Coronary artery (tissue), 2 donors: ENCODE measurements around the gene SLC35E3.

ENCODE experiments used
- DNase-seq: peaks from one replicate; pipeline ENCODE4 v3.0.0-alpha.2; 2017; ENCODE audit warnings: low spot score
- H3K27ac ChIP-seq, 2 donors: fragments of 200-600 bp; sonication (generic); one replicate each; pipeline ENCODE4 v1.5.1; 2016 to 2019
- H3K4me3 ChIP-seq: fragments of 200-600 bp; sonication (generic); 2 replicates; pipeline ENCODE4 v1.5.1; 2016; ENCODE audit warnings: mild to moderate bottlenecking, moderate library complexity
- CTCF ChIP-seq: fragments of 200-600 bp; sonication (generic); IDR thresholded peaks from one replicate; pipeline ENCODE4 v1.5.1; 2019; ENCODE audit warnings: antibody characterized with exemption

The SLC35E3 gene

DNA sequence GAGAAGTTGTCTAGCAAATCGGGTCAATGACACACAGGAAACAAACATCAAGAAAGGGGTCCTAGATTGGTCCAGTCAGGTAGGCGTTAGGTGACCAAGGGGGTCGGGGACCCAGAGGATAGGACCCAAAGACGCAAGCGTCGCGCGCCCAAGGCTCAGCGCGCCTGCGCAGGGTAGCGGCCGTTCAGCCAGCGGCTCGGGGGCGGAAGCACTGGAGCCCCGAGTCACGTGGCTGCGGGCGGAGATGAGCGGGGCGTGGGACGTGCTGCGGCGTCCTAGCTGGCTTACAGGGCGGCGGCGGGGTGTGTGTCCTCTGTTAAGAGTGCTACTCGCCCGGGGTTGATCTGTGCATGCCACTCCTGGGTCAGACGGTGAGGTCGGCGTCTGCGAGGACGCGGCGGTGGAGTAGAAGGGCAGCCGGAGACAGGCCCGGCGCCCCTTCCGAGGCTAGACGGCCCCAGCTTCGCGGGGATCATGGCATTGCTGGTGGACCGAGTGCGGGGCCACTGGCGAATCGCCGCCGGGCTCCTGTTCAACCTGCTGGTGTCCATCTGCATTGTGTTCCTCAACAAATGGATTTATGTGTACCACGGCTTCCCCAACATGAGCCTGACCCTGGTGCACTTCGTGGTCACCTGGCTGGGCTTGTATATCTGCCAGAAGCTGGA lies at the start of gene SLC35E3:
Gene SLC35E3, plus strand, starts transcription at position 273 of the 668 bp plus-strand sequence. Its CDS starts 202 bp downstream, at position 475.
- no peak for TF ChIP-seq CTCF
- Histone ChIP-seq H3K27ac (peak within 1 kb of the TSS; percentile 55 to 85), H3K4me3 (peak within 1 kb of the TSS; percentile 85)
- DNase-seq: peak; percentile 92

- H3K27ac ChIP-seq: no peak overlapping the region
- no peak overlapping the region for H3K4me3 ChIP-seq
- no peak for DNase-seq
- no peak for TF ChIP-seq CTCF
Measured at GRCh38 chr12:68699486-68699885, 46.5 kb upstream of the SLC35E3 start.

DNA sequence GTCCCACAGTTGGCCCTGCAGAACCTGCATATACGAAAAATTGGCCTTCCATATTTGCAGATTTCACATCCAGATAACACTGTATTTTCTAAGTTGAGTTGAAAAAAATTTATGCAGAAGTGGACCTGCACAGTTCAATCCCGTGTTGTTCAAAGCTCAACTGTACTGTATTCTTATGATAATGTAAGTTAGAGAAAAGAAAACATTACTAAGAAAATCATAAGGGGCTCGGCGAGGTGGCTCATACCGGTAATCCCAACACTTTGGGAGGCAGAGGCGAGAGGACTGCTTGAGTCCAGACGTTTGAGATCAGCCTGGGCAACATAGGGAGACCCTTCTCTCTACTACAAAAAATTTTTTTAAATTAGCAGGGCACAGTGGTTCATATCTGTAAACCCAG lies 18.2 kb upstream of the SLC35E3 start:
- no peak for DNase-seq
- TF ChIP-seq CTCF: no peak
- Histone ChIP-seq H3K4me3 (no peak overlapping the region), H3K27ac (no peak overlapping the region)

DNA sequence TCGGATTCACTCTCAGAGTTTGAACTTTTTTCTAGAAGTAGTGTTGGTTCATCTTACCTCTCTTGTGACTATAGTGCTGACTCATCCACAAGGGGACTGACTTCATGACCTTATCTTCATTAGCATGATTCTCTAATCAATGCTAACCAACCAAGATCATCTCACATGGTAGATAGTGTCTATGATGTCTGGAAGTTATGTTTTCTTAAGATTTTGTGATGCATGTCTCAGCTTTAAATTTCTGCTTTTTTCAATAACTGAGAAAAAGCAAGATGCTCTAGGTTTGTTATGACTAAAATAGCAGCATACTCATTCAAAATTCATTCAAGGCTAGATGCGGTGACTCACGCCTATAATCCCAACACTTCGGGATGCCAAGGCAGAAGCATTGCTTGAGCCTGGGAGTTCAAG lies 12.3 kb upstream of the SLC35E3 start:
- Histone ChIP-seq H3K4me3 (no peak overlapping the region), H3K27ac (no peak overlapping the region)
- no peak for DNase-seq
- no peak for TF ChIP-seq CTCF

DNA sequence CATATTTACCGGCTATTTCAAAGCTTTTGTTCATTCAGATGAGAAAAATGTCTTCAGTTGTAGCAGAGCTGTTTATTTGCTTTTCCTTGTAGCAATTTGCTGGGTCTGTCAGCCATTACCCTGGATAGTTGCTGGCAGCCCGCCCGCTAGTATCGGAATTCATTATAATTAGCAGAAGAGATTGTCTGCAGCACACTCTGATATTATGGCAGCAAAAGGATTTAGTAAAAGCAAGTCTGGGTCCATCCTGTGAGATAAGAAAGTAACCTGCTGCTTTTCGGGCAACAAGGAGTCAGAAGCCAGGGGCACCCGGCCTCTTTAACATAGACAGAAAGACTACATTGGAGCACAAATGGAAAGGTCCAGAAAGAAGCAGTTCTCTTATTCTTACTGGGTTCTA lies 6.1 kb upstream of the SLC35E3 start:
- no peak overlapping the region for H3K27ac ChIP-seq
- DNase-seq: no peak
- TF ChIP-seq CTCF: no peak

GRCh38 chr12:68743356-68743755 lies 2.6 kb upstream of the SLC35E3 start:
- Histone ChIP-seq H3K4me3 (no peak overlapping the region), H3K27ac (no peak overlapping the region)
- TF ChIP-seq CTCF: no peak
- DNase-seq: no peak

More for the DNA sequence above, 6.1 kb upstream of the SLC35E3 start:
- no peak overlapping the region for H3K4me3 ChIP-seq

DNA sequence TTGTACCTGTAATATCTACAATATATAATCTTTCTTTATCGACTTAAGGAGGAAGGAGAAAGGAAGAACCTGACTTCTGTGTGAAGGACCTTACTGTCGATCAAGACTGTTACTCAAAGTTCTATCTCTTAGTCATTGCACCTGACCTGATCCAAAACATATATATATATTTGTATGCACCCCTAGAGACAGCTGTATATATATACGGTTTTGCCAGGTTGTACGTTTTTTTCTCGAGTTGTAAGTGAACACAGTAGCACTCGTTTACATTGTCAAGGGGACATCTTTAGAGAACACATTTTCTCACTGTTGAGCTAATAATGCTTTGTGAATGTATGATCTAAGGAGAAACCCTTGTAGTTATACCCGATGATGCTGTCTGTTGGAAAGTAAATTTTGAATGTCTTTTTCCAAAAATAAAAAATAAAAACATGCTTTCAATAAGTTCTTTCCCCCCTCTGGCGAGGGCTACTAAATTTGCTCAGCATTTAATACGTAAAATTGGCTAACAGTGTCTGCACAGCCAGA lies 536 bp upstream of the SLC35E3 start:
- no peak for TF ChIP-seq CTCF
- Histone ChIP-seq H3K27ac (peak overlapping the region; percentile 55 to 85), H3K4me3 (peak overlapping the region; percentile 85)
- no peak for DNase-seq
